ENCODE data around the gene ANKLE1.
A peak's percentile ranks its signal among the peaks of the same experiment; 100 is the strongest.

ANKLE1 gene

DNA sequence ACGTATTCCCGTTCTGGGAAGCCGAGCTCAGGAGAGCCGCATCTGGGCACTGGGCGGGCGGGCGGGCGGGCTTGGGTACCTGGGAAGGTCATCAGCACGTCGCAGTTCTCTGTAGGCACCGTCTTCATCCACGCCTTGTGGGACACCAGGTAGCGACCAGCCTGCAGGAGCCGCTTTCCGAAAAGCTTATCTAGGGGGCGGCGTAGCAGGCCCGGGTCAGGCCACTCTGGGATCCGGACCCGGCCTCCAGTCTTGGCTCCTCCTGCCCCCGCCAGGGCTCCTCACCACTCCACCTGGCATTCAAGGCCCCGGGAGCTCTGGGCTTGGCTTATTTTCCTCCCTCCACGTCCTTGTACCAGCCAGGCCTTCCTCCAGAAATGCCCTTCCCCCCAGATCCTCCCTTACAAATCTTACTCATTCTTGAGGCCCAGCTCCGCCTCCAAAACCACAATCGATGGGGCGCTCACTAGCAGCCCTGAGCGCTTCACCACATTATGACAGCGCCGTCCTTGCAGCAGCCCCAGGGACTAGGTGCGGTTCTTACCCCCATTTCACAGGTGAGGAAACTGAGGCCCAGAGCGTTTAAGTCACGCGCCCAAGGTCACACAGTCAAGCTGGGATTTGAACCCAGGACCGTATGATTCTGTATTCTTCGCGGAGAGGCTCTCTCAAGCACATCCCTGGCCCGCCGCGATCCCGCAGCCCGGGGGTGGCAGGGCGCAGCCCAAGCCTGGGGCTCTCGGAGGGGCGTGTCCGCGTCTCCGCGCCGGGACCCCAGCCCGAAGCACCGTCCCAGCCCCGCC, 52.1 kb downstream of the ANKLE1 start (continued):
- TF ChIP-seq, protein P1, sequence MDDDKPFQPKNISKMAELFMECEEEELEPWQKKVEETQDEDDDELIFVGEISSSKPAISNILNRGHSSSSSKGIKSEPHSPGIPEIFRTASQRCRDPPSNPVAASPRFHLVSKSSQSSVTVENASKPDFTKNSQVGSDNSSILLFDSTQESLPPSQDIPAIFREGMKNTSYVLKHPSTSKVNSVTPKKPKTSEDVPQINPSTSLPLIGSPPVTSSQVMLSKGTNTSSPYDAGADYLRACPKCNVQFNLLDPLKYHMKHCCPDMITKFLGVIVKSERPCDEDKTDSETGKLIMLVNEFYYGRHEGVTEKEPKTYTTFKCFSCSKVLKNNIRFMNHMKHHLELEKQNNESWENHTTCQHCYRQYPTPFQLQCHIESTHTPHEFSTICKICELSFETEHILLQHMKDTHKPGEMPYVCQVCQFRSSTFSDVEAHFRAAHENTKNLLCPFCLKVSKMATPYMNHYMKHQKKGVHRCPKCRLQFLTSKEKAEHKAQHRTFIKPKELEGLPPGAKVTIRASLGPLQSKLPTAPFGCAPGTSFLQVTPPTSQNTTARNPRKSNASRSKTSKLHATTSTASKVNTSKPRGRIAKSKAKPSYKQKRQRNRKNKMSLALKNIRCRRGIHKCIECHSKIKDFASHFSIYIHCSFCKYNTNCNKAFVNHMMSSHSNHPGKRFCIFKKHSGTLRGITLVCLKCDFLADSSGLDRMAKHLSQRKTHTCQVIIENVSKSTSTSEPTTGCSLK (tag by site-specific recombination; IDR thresholded peaks at IDR 0.05), result no peak
- TF ChIP-seq FEZF1 (tag by site-specific recombination; IDR thresholded peaks at IDR 0.05) (peak; percentile 76), ZNF350 (tag by site-specific recombination; IDR thresholded peaks at IDR 0.05) (no peak), SP3 (tag by site-specific recombination; IDR thresholded peaks at IDR 0.05) (peak; percentile 67; the same call in 1 of the 2 replicates), ZNF654 (tag by site-specific recombination; IDR thresholded peaks at IDR 0.05; ENCODE audit: low read depth) (no peak), ZNF354C (tag by site-specific recombination; IDR thresholded peaks at IDR 0.05; ENCODE audit: borderline replicate concordance, low read depth) (no peak), PRDM1 (tag by site-specific recombination; IDR thresholded peaks at IDR 0.05) (no peak), ZNF571 (tag by site-specific recombination; IDR thresholded peaks at IDR 0.05) (no peak), ZBTB1 (tag by site-specific recombination; IDR thresholded peaks at IDR 0.05) (no peak), ZNF324 (tag by site-specific recombination; IDR thresholded peaks at IDR 0.05) (peak; percentile 61; the same call in 1 of the 2 replicates), MZF1 (tag by site-specific recombination; IDR thresholded peaks at IDR 0.05; ENCODE audit: borderline replicate concordance) (no peak), ZBTB7A (tag by site-specific recombination; IDR thresholded peaks at IDR 0.05; ENCODE audit: low read depth) (0 out of 2 replicates have a peak, but pooled peaks have one; percentile 44), ZNF138 (tag by site-specific recombination; IDR thresholded peaks at IDR 0.05; ENCODE audit: borderline replicate concordance) (no peak), ZNF777 (tag by site-specific recombination; IDR thresholded peaks at IDR 0.05; ENCODE audit: borderline replicate concordance) (no peak; the same call in 1 of the 2 replicates), KLF10 (tag by site-specific recombination; IDR thresholded peaks at IDR 0.05) (peak; percentile 33; the same call in 1 of the 2 replicates), ZNF791 (tag by site-specific recombination; IDR thresholded peaks at IDR 0.05) (no peak), ZSCAN30 (tag by site-specific recombination; IDR thresholded peaks at IDR 0.05) (no peak), ZFHX2 (tag by site-specific recombination; conservative IDR thresholded peaks at IDR 0.05) (peak; percentile 15)
- TF ChIP-seq, protein P2, sequence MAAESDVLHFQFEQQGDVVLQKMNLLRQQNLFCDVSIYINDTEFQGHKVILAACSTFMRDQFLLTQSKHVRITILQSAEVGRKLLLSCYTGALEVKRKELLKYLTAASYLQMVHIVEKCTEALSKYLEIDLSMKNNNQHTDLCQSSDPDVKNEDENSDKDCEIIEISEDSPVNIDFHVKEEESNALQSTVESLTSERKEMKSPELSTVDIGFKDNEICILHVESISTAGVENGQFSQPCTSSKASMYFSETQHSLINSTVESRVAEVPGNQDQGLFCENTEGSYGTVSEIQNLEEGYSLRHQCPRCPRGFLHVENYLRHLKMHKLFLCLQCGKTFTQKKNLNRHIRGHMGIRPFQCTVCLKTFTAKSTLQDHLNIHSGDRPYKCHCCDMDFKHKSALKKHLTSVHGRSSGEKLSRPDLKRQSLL (tag by site-specific recombination; IDR thresholded peaks at IDR 0.05), result no peak; the same call in 1 of the 2 replicates
- TF ChIP-seq, protein P3, sequence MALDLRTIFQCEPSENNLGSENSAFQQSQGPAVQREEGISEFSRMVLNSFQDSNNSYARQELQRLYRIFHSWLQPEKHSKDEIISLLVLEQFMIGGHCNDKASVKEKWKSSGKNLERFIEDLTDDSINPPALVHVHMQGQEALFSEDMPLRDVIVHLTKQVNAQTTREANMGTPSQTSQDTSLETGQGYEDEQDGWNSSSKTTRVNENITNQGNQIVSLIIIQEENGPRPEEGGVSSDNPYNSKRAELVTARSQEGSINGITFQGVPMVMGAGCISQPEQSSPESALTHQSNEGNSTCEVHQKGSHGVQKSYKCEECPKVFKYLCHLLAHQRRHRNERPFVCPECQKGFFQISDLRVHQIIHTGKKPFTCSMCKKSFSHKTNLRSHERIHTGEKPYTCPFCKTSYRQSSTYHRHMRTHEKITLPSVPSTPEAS (tag by site-specific recombination; IDR thresholded peaks at IDR 0.05), result no peak
- TF ChIP-seq, protein P4, sequence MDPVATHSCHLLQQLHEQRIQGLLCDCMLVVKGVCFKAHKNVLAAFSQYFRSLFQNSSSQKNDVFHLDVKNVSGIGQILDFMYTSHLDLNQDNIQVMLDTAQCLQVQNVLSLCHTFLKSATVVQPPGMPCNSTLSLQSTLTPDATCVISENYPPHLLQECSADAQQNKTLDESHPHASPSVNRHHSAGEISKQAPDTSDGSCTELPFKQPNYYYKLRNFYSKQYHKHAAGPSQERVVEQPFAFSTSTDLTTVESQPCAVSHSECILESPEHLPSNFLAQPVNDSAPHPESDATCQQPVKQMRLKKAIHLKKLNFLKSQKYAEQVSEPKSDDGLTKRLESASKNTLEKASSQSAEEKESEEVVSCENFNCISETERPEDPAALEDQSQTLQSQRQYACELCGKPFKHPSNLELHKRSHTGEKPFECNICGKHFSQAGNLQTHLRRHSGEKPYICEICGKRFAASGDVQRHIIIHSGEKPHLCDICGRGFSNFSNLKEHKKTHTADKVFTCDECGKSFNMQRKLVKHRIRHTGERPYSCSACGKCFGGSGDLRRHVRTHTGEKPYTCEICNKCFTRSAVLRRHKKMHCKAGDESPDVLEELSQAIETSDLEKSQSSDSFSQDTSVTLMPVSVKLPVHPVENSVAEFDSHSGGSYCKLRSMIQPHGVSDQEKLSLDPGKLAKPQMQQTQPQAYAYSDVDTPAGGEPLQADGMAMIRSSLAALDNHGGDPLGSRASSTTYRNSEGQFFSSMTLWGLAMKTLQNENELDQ (tag by site-specific recombination; IDR thresholded peaks at IDR 0.05; ENCODE audit: low read depth), result 0 out of 2 replicates have a peak, but pooled peaks have one; percentile 18
- TF ChIP-seq, protein P5, sequence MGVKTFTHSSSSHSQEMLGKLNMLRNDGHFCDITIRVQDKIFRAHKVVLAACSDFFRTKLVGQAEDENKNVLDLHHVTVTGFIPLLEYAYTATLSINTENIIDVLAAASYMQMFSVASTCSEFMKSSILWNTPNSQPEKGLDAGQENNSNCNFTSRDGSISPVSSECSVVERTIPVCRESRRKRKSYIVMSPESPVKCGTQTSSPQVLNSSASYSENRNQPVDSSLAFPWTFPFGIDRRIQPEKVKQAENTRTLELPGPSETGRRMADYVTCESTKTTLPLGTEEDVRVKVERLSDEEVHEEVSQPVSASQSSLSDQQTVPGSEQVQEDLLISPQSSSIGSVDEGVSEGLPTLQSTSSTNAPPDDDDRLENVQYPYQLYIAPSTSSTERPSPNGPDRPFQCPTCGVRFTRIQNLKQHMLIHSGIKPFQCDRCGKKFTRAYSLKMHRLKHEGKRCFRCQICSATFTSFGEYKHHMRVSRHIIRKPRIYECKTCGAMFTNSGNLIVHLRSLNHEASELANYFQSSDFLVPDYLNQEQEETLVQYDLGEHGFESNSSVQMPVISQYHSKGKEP (tag by site-specific recombination; IDR thresholded peaks at IDR 0.05), result 0 out of 2 replicates have a peak, but pooled peaks have one; percentile 16
- TF ChIP-seq, protein P6, sequence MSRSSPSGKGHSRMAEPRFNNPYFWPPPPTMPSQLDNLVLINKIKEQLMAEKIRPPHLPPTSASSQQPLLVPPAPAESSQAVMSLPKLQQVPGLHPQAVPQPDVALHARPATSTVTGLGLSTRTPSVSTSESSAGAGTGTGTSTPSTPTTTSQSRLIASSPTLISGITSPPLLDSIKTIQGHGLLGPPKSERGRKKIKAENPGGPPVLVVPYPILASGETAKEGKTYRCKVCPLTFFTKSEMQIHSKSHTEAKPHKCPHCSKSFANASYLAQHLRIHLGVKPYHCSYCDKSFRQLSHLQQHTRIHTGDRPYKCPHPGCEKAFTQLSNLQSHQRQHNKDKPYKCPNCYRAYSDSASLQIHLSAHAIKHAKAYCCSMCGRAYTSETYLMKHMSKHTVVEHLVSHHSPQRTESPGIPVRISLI (tag by site-specific recombination; IDR thresholded peaks at IDR 0.05), result no peak
- TF ChIP-seq, protein P7, sequence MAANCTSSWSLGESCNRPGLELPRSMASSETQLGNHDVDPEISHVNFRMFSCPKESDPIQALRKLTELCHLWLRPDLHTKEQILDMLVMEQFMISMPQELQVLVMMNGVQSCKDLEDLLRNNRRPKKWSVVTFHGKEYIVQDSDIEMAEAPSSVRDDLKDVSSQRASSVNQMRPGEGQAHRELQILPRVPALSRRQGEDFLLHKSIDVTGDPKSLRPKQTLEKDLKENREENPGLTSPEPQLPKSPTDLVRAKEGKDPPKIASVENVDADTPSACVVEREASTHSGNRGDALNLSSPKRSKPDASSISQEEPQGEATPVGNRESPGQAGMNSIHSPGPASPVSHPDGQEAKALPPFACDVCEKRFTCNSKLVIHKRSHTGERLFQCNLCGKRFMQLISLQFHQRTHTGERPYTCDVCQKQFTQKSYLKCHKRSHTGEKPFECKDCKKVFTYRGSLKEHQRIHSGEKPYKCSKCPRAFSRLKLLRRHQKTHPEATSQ (tag by site-specific recombination; IDR thresholded peaks at IDR 0.05), result 0 out of 2 replicates have a peak, but pooled peaks have one; percentile 28
- TF ChIP-seq, protein P8, sequence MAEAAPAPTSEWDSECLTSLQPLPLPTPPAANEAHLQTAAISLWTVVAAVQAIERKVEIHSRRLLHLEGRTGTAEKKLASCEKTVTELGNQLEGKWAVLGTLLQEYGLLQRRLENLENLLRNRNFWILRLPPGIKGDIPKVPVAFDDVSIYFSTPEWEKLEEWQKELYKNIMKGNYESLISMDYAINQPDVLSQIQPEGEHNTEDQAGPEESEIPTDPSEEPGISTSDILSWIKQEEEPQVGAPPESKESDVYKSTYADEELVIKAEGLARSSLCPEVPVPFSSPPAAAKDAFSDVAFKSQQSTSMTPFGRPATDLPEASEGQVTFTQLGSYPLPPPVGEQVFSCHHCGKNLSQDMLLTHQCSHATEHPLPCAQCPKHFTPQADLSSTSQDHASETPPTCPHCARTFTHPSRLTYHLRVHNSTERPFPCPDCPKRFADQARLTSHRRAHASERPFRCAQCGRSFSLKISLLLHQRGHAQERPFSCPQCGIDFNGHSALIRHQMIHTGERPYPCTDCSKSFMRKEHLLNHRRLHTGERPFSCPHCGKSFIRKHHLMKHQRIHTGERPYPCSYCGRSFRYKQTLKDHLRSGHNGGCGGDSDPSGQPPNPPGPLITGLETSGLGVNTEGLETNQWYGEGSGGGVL (tag by site-specific recombination; IDR thresholded peaks at IDR 0.05), result no peak

All from HEK293 (cell line).